CD4-positive, alpha-beta T cell treated with Interferon gamma for 1 hour (primary cell): Measurements from ENCODE around the gene DNAH10.

ENCODE experiments used
- DNase-seq: peaks from one replicate; pipeline ENCODE4 v3.0.0-alpha.2; 2020

Gene DNAH10

GRCh38 chr12:123891011-123891410 is 128.9 kb downstream of the DNAH10 start:
- DNase-seq = no peak

- DNase-seq = no peak
These were observed 129.5 kb downstream of the DNAH10 start for GRCh38 chr12:123891516-123892179.

- DNase-seq = no peak
These were observed 130.1 kb downstream of the DNAH10 start for GRCh38 chr12:123892180-123892559.

- no peak for DNase-seq
These were observed 130.8 kb downstream of the DNAH10 start for GRCh38 chr12:123892853-123893252.

GRCh38 chr12:123893276-123893675 is 131.2 kb downstream of the DNAH10 start:
- no peak for DNase-seq

GRCh38 chr12:123894823-123895345 is 132.8 kb downstream of the DNAH10 start:
- DNase-seq = no peak

GRCh38 chr12:123895451-123895850 is 133.3 kb downstream of the DNAH10 start:
- DNase-seq = no peak

GRCh38 chr12:123896767-123897166 is 134.7 kb downstream of the DNAH10 start:
- no peak for DNase-seq

GRCh38 chr12:123897221-123897620 is 135.1 kb downstream of the DNAH10 start:
- DNase-seq = no peak

GRCh38 chr12:123898673-123899072 is 136.6 kb downstream of the DNAH10 start:
- DNase-seq = no peak

- no peak for DNase-seq
These were observed 137.3 kb downstream of the DNAH10 start for GRCh38 chr12:123899368-123899767.

- DNase-seq = no peak
These were observed 138.8 kb downstream of the DNAH10 start for GRCh38 chr12:123900871-123901376.

GRCh38 chr12:123902821-123903220 is 140.7 kb downstream of the DNAH10 start:
- no peak for DNase-seq

- no peak for DNase-seq
These were observed 141.4 kb downstream of the DNAH10 start for GRCh38 chr12:123903301-123904065.

- peak; percentile 47 for DNase-seq
These were observed 143.3 kb downstream of the DNAH10 start for GRCh38 chr12:123905319-123905925.

GRCh38 chr12:123906711-123907420 is 144.8 kb downstream of the DNAH10 start:
- DNase-seq = no peak

GRCh38 chr12:123907726-123908476 is 145.8 kb downstream of the DNAH10 start:
- DNase-seq = no peak

- no peak for DNase-seq
These were observed 147.0 kb downstream of the DNAH10 start for GRCh38 chr12:123908884-123909725.

GRCh38 chr12:123910057-123910456 is 148.0 kb downstream of the DNAH10 start:
- no peak for DNase-seq

- no peak for DNase-seq
These were observed 148.7 kb downstream of the DNAH10 start for GRCh38 chr12:123910761-123911193.
